CD8-positive, alpha-beta memory T cell (primary cell): ENCODE measurements around the gene FOXI2. TPM values are rescaled to one million over a fixed set of nuclear protein-coding genes. Genes with fewer than 3 reads are reported as not detected.

ENCODE experiments used
- CTCF ChIA-PET: fragments of 350-600 bp; sonication (Branson Sonifier 250); formaldehyde crosslinking; loops from one replicate; lab custom pipeline; 2021; ENCODE audit warnings: antibody characterized with exemption; lab: Charles Lee
- POLR2A ChIA-PET: fragments of 350-600 bp; sonication (Branson Sonifier 250); formaldehyde crosslinking; loops from one replicate; lab custom pipeline; 2021; ENCODE audit warnings: antibody characterized with exemption; lab: Charles Lee
- DNase-seq, 5 donors: peaks; one replicate each; pipeline versions ENCODE4 v3.0.0 to v3.0.0-alpha.2; 2020 to 2022; ENCODE audit warnings: mixed read lengths in 1 of 5
- H3K27ac ChIP-seq: one replicate; pipeline ENCODE4 v1.7.0; 2013; ENCODE audit warnings: low read depth, mild to moderate bottlenecking, low read length, moderate library complexity
- H3K27me3 ChIP-seq: 2 replicates; pipeline ENCODE4 v1.7.0; 2013; ENCODE audit warnings: low read length, mild to moderate bottlenecking; ENCODE audit not compliant: insufficient read depth, poor library complexity, severe bottlenecking
- H3K36me3 ChIP-seq: 2 replicates; pipeline ENCODE4 v1.7.0; 2013; ENCODE audit warnings: mild to moderate bottlenecking, low read length, moderate library complexity; ENCODE audit not compliant: insufficient read depth
- H3K4me1 ChIP-seq: 2 replicates; pipeline ENCODE4 v1.7.0; 2013; ENCODE audit warnings: mild to moderate bottlenecking, low read length, moderate library complexity; ENCODE audit not compliant: insufficient read depth
- H3K4me3 ChIP-seq: 2 replicates; pipeline ENCODE4 v1.7.0; 2013; ENCODE audit warnings: mild to moderate bottlenecking, low read length
- H3K9me3 ChIP-seq: 2 replicates; pipeline ENCODE4 v1.7.0; 2013; ENCODE audit warnings: mild to moderate bottlenecking, low read length
- H3K27ac Mint-ChIP-seq, 8 donors: one replicate each; pipeline ENCODE4 v1.8.0; 2020 to 2021; ENCODE audit warnings: mixed read lengths in 8 of 8, mild to moderate bottlenecking in 6 of 8, inconsistent platforms in 3 of 8, moderate library complexity in 3 of 8
- H3K27me3 Mint-ChIP-seq, 2 donors: one replicate each; pipeline ENCODE4 v1.8.0; 2020 to 2021; ENCODE audit warnings: mixed read lengths in 2 of 2, mild to moderate bottlenecking in 1 of 2, moderate library complexity in 1 of 2
- H3K36me3 Mint-ChIP-seq, 3 donors: one replicate each; pipeline ENCODE4 v1.8.0; 2020 to 2021; ENCODE audit warnings: mixed read lengths in 3 of 3, inconsistent platforms in 1 of 3, mild to moderate bottlenecking in 1 of 3
- H3K4me1 Mint-ChIP-seq, 3 donors: one replicate each; pipeline ENCODE4 v1.8.0; 2020 to 2021; ENCODE audit warnings: mixed read lengths in 3 of 3, inconsistent platforms in 1 of 3, mild to moderate bottlenecking in 1 of 3
- H3K4me3 Mint-ChIP-seq, 7 donors: one replicate each; pipeline ENCODE4 v1.8.0; 2020 to 2021; ENCODE audit warnings: mixed read lengths in 7 of 7, mild to moderate bottlenecking in 6 of 7, moderate library complexity in 4 of 7, inconsistent platforms in 2 of 7
- H3K9me3 Mint-ChIP-seq, 5 donors: one replicate each; pipeline ENCODE4 v1.8.0; 2020 to 2022; ENCODE audit warnings: mixed read lengths in 5 of 5, mild to moderate bottlenecking in 3 of 5, moderate library complexity in 2 of 5, inconsistent platforms in 1 of 5
- polyA plus RNA-seq: library from polyadenylated mRNA; unstranded; fragments of 300-500 nt; fragmentation: Illumina TruSeq; gene quantifications from one replicate; pipeline ENCODE4 v1.2.3, GENCODE V29; 2021
- total RNA-seq, 2 experiments: library from RNA; stranded (reverse); gene quantifications; one replicate each; pipeline ENCODE4 v1.2.3, GENCODE V29; 2021

Gene FOXI2
- total and polyA plus RNA-seq, 3 experiments from 2014 or later, result not detected

DNA sequence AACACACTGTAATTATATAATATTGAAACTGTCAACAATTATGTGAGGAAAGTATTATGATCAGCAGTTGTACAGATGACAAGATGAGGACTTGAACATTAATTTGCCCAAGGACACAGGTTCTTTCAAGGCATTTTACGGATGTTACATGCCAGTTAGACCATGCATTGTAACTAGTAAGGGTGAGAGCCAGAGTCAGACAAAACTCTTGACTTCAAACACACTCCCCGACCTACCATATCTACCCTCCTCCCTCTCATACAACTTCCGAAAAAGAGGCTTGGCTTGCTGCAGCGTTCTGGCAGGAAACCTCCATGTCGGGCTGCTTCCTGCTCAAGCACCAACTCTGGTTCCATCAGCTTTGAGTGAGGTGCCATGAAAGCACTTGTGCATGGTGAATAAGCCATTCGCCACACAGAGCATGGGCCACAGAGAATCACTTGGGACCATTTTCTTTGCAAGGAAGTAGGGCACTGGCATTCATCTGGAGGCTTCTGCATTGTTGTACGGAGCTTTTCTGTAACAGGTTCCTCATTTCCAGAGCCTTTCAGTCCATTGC, 53.2 kb downstream of the FOXI2 start:
- H3K4me1 Mint-ChIP-seq, result no peaks in the 10 kb centered on the region
- ChIA-PET POLR2A (no interaction called here), CTCF (no interaction called here)
- Histone ChIP-seq H3K9me3 (peaks cover 6% of the 10 kb centered on the region), H3K27me3 (no peaks in the 10 kb centered on the region), H3K4me1 (no peaks in the 10 kb centered on the region), H3K27ac (no peak overlapping the region), H3K36me3 (no peaks in the 10 kb centered on the region), H3K4me3 (no peak overlapping the region)
- peaks cover 0 to 5% (median 0%) of the 10 kb centered on the region in 5 donors for H3K9me3 Mint-ChIP-seq
- peaks cover 7 to 15% of the 10 kb centered on the region in 2 donors for H3K27me3 Mint-ChIP-seq
- no peaks in the 10 kb centered on the region for H3K36me3 Mint-ChIP-seq
- H3K4me3 Mint-ChIP-seq, result no peak overlapping the region
- DNase-seq, result no peak
- no peak overlapping the region for H3K27ac Mint-ChIP-seq

Other genes with a start within 250 kb of the FOXI2 start
- not detected for gene NPS, start 187.9 kb upstream of the FOXI2 start, total RNA-seq
- not detected for gene NPS, start 187.9 kb upstream of the FOXI2 start, polyA plus RNA-seq
- gene CLRN3, start 155.8 kb downstream of the FOXI2 start, total RNA-seq, result not detected
- not detected for gene CLRN3, start 155.8 kb downstream of the FOXI2 start, polyA plus RNA-seq
- gene PTPRE, start 169.9 kb downstream of the FOXI2 start, total RNA-seq, result 10 to 100 TPM; 25.2 to 29.5 TPM
- gene PTPRE, start 169.9 kb downstream of the FOXI2 start, polyA plus RNA-seq, result 26.0 TPM